ENCODE data around the gene MAGEA9.
"Not testable (repeated sequence)": the region's sequence is repeated elsewhere in the genome, so short reads cannot be mapped to it uniquely, and the experiment has no call there.

MAGEA9 gene, protein sequence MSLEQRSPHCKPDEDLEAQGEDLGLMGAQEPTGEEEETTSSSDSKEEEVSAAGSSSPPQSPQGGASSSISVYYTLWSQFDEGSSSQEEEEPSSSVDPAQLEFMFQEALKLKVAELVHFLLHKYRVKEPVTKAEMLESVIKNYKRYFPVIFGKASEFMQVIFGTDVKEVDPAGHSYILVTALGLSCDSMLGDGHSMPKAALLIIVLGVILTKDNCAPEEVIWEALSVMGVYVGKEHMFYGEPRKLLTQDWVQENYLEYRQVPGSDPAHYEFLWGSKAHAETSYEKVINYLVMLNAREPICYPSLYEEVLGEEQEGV

DNA sequence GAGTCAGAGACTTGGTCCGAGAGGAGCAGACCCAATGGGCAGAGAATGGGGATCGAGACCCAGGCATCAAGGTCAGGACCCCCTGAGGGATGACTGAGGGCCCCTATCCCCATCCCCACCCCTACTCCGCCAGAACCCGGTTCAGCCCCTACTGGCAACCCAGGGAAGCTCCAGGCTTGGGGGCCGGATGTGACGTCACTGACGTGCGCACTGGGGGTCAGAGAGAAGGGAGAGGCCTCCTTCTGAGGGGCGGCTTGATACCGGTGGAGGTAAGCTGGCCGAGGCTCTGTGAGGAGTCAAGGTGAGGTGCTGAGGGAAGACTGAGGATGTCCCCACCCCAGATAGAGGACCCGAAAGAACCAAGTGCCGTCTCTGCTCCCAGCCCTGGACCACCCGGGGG, at the start of gene MAGEA9:
TSS of gene MAGEA9 (plus strand) at position 204 of the 400 bp plus-strand sequence. CDS start 4,281 bp downstream, outside the sequence.
- not testable (repeated sequence) for DNase-seq

DNA sequence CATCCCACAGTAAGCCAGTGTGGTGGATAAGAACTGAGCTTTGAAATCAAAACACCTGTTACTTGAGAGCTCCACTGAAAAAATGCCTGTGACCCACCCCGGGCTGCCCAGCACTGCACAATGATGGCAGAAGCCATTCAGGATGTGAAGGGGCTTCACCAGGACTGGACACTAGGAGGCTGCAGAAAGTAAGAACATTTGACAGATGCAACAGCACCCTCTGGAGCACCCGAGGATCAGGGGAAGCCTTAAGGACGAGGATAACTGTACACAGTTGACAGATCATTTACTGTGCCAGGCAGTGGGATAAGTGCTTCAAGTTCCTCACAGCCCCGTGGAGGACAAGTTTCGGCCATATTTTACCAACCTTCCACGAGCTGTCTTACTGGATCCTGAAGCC, 39.5 kb upstream of the MAGEA9 start:
- not testable (repeated sequence) for DNase-seq

DNA sequence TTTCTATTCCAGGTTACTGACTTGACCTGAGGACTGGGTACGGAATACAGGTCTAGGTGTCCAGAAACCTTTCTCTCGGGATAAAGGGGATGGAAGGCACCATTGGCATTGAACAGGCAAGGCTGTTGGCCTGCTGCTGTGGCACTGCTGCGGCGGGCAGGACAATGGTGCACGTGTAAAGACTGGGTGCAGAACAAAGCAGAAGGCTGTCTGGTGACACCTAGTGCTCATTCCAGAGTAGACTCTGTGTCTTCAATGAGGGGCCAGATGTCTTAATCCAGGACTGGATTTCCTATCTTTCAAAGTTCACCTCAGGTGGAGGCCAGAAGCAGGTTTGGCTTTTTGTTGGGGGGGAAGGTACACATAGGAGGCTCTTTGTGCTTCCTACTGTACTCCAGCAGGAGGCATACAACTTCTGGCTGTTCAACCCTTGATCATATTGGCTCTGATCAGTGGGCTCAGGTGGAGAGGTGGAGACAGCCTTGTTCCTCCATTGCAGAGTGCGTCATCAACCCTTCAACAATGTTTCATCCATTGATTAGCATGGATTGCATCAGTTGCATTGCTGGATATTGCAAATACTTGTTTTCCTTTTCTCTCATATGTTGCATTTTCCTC, 35.2 kb upstream of the MAGEA9 start:
- DNase-seq: not testable (repeated sequence)

DNA sequence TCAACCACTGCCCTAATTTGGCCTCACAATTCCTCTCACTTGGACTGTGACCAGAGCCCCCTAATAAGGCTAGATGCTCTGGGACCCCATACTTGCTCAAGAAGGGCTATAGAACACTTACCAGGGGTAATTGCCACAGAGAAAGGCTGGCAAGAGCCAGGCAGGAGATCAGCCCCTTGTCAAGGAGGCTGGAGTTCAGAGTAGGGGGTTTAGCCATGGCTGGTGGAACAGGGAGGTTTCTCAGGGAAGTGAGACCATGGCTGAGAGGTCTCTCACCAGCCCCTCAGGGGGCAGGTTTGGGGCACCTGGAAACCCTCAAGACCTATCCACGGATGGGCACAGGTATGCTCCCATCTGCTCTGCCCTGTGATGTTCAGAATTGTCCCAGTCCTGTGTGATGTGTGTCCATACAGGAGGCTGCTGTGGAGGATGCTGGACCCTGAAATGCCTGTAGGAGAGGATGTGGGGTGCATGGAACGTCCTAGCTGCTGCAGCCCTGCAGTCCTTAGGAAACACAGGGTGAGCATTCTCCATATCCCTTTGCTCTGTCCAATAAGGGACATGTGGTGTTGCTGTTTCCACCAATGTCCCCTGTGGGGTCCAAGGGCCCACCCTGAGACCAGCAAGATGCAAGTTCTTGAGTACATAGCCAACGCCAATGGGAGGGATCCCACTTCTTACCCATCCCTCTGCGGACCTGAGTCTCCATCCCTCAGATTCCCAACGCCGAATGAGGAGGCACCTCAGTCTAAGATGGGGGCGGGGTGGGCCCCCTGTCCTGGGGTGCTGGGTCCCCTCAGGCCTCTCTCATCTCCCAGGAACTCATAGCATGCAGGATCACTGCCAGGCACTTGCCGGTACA, 24.3 kb upstream of the MAGEA9 start:
- DNase-seq: no peak

DNA sequence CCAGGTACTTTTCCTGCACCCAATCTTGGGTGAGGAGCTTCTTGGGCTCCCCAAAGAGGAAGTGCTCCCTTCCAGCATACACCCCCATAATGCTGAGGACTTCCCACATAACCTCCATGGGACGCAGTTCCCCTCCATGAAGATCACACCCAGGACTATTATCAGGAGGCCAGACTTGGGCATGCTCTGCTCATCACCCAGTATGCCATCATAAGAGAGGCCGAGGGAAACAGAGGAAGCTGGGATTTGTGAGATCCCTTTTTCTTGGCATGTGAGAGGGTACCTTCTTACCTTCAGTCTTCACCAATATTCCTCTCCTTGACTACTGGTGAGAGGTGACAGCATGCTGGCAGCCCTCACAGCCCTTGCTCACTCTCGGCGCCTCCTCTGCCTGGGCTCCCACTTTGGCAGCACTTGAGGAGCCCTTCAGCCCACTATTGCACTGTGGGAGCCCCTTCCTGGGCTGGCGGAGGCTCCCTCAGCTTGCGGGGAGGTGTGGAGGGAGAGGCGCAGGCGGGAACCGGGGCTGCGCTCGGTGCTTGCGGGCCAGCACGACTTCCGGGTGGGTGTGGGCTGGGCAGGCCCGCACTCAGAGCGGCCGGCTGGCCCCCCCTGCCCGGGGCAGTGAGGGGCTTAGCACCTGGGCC, 23.5 kb upstream of the MAGEA9 start:
- DNase-seq: no peak

DNA sequence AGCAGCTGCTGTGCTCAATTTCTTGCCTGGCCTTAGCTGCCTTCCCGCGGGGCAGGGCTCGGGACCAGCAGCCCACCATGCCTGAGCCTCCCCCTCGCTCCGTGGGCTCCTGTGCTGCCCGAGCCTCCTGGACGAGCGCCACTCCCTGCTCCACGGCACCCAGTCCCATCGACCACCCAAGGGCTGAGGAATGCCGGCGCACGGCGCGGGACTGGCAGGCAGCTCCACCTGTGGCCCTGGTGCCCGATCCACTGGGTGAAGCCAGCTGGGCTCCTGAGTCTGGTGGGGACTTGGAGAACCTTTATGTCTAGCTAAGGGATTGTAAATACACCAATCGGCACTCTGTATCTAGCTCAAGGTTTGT, 23.0 kb upstream of the MAGEA9 start:
- DNase-seq: not testable (repeated sequence)

DNA sequence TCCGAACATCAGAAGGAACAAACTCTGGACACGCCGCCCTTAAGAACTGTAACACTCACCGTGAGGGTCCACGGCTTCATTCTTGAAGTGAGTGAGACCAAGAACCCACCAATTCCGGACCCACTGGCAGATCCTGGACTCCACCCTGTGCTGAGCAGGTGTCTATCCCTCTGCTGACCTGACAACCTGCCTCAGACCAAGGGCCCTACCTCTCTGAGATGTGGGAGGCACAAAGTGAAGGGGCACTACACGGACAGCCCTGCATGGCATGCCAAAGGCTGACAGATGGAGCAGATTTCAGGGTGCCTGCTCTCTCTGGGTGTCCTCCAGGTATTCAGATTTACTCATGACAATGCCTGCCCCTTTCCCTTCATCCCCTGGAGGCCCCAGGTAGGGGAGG, 21.9 kb upstream of the MAGEA9 start:
- DNase-seq: no peak

DNA sequence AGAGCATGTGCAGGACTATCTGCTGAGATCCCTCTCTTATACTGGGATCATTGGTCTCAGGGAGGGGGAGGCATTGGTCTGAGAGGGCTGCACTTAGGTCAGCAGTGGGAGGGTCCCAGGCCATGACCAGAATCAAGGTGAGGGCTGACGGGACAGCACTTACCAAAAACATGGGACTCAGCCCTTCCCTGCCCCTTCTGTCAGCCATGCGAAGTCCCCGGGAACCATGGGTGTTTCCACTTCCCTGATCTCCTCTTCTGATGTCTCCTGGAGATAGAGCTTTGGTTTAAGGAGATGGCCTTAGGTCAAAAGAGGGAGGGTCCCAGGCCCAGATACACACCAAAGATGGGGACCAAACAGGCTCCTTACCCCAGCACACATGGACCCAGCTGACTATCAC, 20.8 kb upstream of the MAGEA9 start:
- no peak for DNase-seq

DNA sequence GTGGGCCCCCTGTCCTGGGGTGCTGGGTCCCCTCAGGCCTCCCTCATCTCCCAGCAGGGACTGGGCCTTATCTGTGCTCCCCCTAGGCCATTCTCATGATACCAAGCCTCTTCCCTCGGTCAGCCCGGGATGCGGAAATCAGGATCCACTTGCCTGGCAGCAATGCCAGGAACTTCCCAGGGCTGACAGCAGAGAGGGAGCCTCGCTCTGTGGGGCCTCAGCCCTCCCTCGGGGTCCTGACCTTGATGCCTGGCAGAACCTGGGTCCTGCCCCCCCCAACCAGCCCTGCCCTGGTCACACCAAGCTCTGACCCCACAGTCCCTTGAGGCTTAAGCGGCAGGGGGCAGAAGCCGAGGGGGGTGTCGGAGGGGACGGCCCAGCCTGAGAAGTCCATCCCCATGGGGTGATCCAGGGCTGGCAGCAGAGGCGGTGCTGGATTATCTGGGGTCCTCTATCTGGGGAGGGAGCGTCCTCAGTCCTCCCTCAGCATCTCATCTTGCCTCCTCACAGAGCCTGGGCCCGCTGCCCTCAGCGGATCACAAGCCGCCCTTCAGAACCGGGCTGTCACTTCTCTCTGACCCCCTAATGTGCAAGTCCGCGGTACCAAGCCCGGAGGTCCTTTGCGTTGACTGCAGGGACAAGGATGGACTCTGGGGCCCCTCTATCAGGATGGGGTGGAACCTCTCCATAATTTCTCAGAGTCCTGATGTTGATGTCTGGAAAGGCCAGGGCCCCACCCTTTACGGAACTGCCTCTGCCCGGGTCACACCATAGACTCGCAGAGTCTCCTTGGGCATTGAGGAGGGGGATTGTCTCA, 19.7 kb upstream of the MAGEA9 start:
- DNase-seq: not testable (repeated sequence)

DNA sequence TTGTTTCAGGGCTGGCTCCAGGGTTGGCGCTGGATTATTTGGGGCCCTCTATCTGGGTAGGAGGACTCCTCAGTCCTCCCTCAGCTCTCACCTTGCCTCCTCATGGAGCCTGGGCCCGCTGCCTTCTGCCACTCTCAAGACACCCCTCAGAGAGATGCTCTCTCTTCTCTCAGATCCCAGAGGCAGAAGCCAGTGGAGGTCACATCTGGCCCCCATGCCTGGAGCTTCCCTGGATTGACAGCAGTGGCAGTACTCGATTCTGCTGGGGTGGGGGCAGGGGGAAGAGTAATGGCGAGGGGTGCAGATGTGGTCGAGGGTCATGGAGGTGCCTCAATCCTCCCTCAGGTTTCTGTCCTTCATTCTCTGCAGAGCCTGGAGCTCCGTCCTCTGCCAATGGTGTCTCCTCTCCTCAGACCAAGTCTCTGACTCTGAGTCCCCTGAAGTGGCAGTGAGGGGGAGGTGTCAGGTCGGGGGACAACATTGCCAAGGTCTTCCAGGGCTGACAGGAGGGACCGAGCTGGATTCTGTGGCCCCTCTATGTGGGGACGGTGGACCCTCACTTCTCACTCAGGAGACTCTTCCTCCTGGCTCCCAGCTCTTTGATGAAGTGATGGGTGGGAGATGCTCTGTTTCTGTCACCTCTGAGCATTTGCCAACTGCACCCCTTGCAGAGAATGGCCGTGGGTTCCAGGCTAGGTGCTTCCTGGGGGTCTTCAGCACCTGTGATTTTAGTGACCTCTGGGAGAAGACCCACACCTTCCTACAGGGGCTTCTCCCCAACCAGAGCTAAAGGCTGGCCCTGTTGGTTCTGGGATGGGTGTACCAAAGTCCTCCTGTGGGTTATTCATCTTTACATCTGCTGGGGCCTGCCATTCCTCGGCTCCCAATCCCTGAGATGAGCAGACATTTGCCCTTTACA, 18.8 kb upstream of the MAGEA9 start:
- DNase-seq: no peak

DNA sequence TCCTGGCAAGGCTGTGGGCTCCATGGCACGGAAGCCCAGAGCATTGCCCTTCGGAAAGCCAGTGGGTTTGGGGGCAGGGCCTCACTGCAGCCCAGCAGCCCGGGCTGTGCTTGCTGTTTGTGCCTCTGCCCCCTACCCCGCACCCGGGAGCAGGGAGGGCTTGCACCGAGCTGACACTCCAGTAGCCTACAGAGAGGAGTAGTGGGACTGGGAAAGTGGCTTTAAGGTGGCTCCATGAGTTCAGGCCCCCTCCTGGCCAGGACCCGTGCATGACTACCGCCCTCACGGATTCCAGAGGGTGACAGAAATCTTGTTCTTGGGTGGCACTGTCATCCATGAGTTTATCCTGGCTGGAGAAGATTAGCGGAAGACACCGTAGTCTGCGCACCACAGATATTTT, 11.4 kb upstream of the MAGEA9 start:
- DNase-seq: not testable (repeated sequence)

DNA sequence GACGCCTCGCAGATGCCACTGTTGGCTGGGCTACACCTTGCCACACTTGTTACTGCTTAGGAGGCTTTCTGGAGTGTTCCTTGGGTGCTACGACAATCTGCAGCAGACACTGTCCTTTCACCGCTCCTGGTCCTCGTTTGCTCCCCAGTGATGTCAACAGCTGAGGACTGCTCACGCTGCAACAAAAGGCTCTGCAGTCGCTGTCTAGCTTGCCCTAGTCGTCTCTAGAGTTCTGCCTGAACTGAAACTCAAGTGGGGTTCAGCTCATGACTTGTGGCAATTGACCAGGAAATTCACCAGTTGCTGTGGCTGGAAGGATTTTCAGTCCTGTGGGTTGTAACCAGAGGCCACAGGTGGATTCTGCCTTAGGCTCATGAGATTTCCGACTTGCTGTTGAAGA, 8.7 kb upstream of the MAGEA9 start:
- not testable (repeated sequence) for DNase-seq

DNA sequence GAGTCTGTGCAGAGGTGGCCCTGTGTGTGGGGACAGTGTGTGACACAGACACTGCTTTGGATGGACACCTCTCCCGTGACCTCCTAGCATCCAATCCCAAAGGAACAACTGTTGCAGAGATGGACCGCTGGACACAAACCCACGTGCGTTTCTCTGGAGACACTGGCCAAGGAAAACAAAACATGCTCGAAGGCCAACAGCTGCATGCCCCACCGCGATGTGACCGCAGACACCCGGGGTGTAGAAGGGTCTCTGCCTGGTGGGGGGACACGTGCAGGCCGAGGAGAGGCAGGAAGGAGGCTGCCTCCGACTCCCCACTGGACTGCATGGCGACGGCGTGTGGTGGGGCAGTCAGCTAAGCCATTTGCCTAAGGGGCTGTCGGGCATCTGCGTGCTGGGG, 8.0 kb upstream of the MAGEA9 start, which contains the start of gene HSFX1:
TSS of gene HSFX1 (plus strand) at position 301 of the 400 bp plus-strand sequence. CDS start 614 bp downstream, outside the sequence.
- DNase-seq: not testable (repeated sequence)

DNA sequence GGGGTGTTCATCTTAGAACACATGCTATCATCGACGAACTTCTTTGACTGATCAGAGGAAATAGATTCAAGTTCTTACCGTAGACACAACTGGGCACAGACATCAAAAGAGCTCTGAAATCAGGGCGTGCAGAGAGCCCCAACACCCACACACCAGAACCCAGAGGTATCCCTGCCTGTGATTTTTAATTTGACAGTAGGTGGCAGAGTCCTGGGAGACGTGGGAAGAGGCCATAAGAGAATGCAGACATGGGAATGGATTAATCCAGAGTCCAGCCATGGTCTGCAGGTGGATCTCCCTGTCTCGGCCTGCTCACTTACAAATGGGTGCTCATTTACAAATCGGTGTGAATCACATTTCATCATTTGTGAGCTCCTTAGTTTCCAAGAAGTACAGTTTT, 3.7 kb upstream of the MAGEA9 start:
- not testable (repeated sequence) for DNase-seq

DNA sequence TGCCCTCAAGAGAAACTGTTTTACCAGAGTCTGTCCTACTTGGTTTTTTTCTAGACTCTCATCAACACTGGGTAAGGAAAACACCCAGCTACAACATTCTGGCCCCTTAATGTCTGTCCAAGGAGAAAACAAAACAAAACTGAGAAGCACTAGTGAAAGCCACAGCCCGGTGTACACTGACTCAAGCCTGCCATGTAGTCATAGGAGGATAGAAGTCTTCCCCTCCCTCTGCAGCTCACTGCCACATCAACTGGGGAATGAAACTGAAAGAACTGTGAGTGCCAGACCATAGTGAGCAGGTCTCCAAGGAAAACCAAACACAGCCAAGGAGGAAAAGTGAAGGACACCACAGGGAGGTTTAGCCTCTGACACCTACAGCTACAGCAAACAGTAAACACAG, 13.8 kb downstream of the MAGEA9 start:
- DNase-seq: not testable (repeated sequence)

DNA sequence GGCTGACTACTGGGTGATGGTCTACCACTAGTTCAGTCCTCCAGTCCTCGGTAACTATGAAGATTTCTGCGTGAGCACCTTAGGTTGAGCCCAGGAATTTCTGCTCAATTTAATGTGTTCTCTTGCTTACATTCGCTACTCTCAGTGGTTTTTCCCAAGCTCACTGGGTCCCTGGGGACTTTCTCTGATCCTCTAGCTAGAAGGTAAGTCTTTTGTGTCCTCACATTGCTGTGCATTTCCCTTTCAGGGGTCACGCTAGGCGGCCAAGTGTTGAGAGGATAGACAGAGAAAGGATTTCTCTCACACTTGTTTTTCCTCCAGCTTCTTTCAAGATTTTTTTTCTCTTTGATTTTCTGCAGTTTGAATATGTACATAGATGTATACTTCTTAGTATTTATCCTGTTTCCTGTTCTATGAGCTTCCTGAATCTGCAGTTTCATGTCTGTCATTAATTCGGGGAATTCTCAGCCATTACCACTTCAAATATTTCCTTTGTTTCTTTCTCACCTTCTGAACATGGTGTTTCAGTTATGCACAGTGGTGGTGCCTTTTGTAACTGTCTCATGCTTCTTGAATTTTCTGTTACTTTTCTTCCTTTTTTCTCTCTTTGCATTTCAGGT, 17.5 kb downstream of the MAGEA9 start:
- no peak for DNase-seq

DNA sequence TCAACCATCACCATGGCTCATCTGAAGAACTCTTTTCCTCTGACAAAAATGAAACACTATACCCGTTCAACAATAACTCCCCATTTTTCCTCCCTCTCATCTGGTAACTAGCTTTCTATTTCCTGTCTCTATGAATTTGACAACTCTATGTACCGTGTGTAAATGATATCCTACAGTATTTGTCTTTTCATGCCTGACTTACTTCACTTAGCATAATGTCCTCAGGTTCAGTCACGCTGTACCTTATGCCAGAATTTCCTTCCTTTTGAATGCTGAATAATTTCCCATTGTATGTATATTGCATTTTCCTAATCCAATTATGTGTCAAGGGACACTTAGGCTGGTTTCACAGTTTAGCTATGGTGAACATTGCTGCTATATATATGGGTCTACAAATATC, 18.2 kb downstream of the MAGEA9 start:
- DNase-seq: no peak

DNA sequence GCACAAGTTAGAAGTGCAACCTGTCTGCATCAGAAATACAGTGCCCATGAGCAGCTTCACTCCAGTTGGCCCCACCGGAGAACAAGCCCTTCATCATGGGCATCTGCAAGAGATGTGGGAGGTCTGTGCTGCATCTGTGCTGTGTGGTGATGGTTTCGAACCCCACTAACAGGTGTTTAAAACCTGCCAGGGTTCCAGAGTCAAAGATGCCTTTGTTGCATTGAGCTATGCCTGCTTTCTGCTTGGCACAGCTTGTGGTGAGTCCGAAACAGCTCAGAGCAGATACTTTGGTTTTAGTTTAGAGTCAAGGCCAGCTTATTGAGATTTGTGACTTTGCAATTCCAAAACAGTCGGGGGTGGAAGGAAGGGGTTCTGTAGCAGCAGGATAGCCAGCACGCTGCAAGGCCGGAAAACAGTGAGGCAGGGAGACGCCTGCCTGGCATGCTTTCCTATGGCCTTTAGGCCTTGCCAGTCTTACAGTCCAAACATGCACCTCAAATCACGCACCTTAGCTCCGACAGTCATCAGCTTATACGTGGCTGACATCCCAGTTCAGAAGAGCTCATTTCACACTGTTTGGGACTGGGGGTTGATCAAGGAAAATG, 21.8 kb downstream of the MAGEA9 start:
- no peak for DNase-seq

DNA sequence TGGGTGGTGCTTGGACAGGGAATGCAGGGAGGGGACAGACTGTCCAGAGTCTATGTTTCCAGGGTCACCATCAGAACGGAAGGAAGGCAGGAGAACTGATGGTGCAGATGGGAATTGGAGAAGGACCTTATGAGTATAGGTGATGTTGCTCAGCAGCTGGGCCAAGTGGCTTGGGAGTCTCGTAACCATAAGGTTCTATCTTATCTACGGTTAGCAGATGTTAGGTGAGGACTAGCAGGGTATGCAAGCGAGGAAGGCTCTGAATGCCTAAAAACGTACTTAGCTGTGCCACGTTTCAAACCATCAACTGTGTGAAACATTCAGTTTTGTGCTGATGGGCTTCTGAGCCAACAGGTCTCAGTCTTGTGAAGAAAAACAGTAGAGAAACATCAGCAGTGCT, 22.4 kb downstream of the MAGEA9 start:
- no peak for DNase-seq
